Breast epithelium (tissue), 3 donors: ENCODE results near the gene CYP26A1.

Experiments used
- CTCF ChIP-seq, 3 donors: fragments of 450-650 bp; IDR thresholded peaks; one replicate each; pipeline ENCODE4 v1.5.1; 2016 to 2017; ENCODE audit warnings: antibody characterized with exemption in 3 of 3, mild to moderate bottlenecking in 3 of 3, moderate library complexity in 3 of 3
- POLR2A ChIP-seq: fragments of 450-650 bp; IDR thresholded peaks from one replicate; pipeline ENCODE4 v1.6.1; 2016; ENCODE audit warnings: antibody characterized with exemption, mild to moderate bottlenecking, moderate library complexity
- POLR2AphosphoS5 ChIP-seq, 3 donors: sonication (generic); formaldehyde crosslinking; IDR thresholded peaks; one replicate each; pipeline ENCODE4 v1.6.1; 2017; ENCODE audit warnings: antibody characterized with exemption in 3 of 3

GRCh38 chr10:93058139-93058538 lies 15.6 kb upstream of the CYP26A1 start:
- TF ChIP-seq POLR2A = no peak
- TF ChIP-seq CTCF (IDR thresholded peaks at IDR 0.05) = no peak
- TF ChIP-seq POLR2AphosphoS5 (IDR thresholded peaks at IDR 0.05) = no peak
